MM.1S (cell line): ENCODE measurements around the gene RFX7.

ENCODE experiments used
- EZH2 ChIP-seq: fragments of 300-600 bp; sonication (generic); optimal IDR thresholded peaks from 2 replicates; pipeline ENCODE3; 2017; ENCODE audit warnings: low read depth, mild to moderate bottlenecking, antibody characterized with exemption, low read length, mixed read lengths
- TF ChIP-seq, protein P1 (sequence below): fragments of 300-600 bp; sonication (generic); IDR thresholded peaks from 2 replicates; pipeline ENCODE4 v1.5.1; 2016; ENCODE audit warnings: antibody characterized with exemption, low read length, mixed read lengths

DNA sequence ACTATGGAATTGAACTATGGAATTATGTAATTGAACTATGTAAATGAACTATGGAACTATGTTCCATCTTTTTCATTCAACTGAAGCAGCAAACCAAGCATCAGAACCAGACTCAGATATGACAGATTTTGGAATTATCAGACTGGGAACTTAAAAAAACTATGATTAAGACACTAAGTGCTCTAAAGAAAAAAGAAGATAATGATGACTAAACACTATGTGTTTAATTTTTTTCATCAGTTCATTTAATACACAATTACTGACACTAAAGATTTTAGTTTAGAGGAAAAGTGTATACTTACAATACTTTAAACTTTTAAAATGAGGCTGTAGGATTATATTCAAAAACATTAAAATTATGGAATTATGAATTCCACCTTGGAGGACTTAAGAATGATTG lies 15.3 kb downstream of the RFX7 start:
- TF ChIP-seq EZH2: no peak
- TF ChIP-seq, protein P1, sequence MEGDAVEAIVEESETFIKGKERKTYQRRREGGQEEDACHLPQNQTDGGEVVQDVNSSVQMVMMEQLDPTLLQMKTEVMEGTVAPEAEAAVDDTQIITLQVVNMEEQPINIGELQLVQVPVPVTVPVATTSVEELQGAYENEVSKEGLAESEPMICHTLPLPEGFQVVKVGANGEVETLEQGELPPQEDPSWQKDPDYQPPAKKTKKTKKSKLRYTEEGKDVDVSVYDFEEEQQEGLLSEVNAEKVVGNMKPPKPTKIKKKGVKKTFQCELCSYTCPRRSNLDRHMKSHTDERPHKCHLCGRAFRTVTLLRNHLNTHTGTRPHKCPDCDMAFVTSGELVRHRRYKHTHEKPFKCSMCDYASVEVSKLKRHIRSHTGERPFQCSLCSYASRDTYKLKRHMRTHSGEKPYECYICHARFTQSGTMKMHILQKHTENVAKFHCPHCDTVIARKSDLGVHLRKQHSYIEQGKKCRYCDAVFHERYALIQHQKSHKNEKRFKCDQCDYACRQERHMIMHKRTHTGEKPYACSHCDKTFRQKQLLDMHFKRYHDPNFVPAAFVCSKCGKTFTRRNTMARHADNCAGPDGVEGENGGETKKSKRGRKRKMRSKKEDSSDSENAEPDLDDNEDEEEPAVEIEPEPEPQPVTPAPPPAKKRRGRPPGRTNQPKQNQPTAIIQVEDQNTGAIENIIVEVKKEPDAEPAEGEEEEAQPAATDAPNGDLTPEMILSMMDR: no peak
